Ramos (cell line): Measurements from ENCODE around the gene TP53TG5.

ENCODE experiments used
- in situ Hi-C: fragments of 300-500 bp; cut with MboI; formaldehyde crosslinking; loops from one replicate; pipeline ENCODE4 v1.14.3; 2022; ENCODE audit warnings: low sequenced_read_pairs; ENCODE audit not compliant: unreplicated experiment

TP53TG5 gene

GRCh38 chr20:45337367-45338120, 40.6 kb downstream of the TP53TG5 start:
- in situ Hi-C loops = no loop called here

- in situ Hi-C loops = no loop called here
Observed at GRCh38 chr20:45336530-45337366, 41.4 kb downstream of the TP53TG5 start.

GRCh38 chr20:45330476-45330875, 47.6 kb downstream of the TP53TG5 start:
- in situ Hi-C loops = no loop called here

GRCh38 chr20:45329497-45330319, 48.4 kb downstream of the TP53TG5 start:
- in situ Hi-C loops = no loop called here

- in situ Hi-C loops = no loop called here
Observed at GRCh38 chr20:45328451-45328850, 49.7 kb downstream of the TP53TG5 start.

- in situ Hi-C loops = no loop called here
Observed at GRCh38 chr20:45325371-45325770, 52.8 kb downstream of the TP53TG5 start.

GRCh38 chr20:45323731-45324130, 54.4 kb downstream of the TP53TG5 start:
- in situ Hi-C loops = loop anchor here (25.0 kb wide), 1 partner anchor 439 kb away; no protein-coding TSS in a partner anchor

- in situ Hi-C loops = loop anchor here (25.0 kb wide), 1 partner anchor 439 kb away; no protein-coding TSS in a partner anchor
Observed at GRCh38 chr20:45322952-45323383, 55.2 kb downstream of the TP53TG5 start.
